Endothelial cell of umbilical vein (primary cell): ENCODE measurements around the gene AFG1L. TPM values are rescaled to one million over a fixed set of nuclear protein-coding genes. Genes with fewer than 3 reads are reported as not detected.
"Not testable (repeated sequence)": the region's sequence is repeated elsewhere in the genome, so short reads cannot be mapped to it uniquely, and the experiment has no call there.

Experiments
- BruUV-seq: library from RNA; stranded (reverse); fragments of 400-500 nt; replicated peaks from 2 replicates; lab custom pipeline; 2021; lab: Mats Ljungman, UMichigan
- CTCF ChIA-PET: fragments of 300-600, 350-600 bp; sonication (Branson Sonifier 250); formaldehyde crosslinking; loops from one replicate; lab custom pipeline; 2021; ENCODE audit warnings: antibody characterized with exemption, inconsistent platforms; lab: Charles Lee
- POLR2A ChIA-PET: fragments of 300-600, 350-600 bp; sonication (Branson Sonifier 250); formaldehyde crosslinking; loops from one replicate; lab custom pipeline; 2021; ENCODE audit warnings: antibody characterized with exemption, inconsistent platforms; lab: Charles Lee
- DNase-seq: peaks from one replicate; pipeline ENCODE4 v3.0.0-alpha.2; 2011; ENCODE audit warnings: low read depth, low spot score
- FAIRE-seq: peaks from 2 replicates; lab custom pipeline; 2011; peaks lifted over from hg19 to GRCh38; lab: Jason Lieb, UNC
- H2AFZ ChIP-seq: 2 replicates; pipeline ENCODE4 v1.6.0; 2012; ENCODE audit warnings: low read depth, low read length, control low read depth, inconsistent platforms
- H3K27ac ChIP-seq: 2 replicates; pipeline ENCODE4 v1.5.1; 2011; ENCODE audit warnings: low read depth, mild to moderate bottlenecking, control low read depth, low read length, moderate library complexity; ENCODE audit not compliant: insufficient read depth
- H3K27me3 ChIP-seq, 2 experiments: 2 replicates each; pipeline versions ENCODE4 v1.6.0 to v1.6.1; 2011; ENCODE audit warnings: low read length in 2 of 2, mixed read lengths in 1 of 2; ENCODE audit not compliant: control insufficient read depth in 2 of 2, insufficient read depth in 2 of 2
- H3K36me3 ChIP-seq, 2 experiments: 2 replicates in 1 of 2; 3 replicates in 1 of 2; pipeline ENCODE4 v1.5.1; 2011; ENCODE audit warnings: low read length in 2 of 2, mild to moderate bottlenecking in 1 of 2, moderate library complexity in 1 of 2; ENCODE audit not compliant: control insufficient read depth in 2 of 2, insufficient read depth in 2 of 2; ENCODE audit errors: extremely low read depth in 1 of 2
- H3K4me1 ChIP-seq: 3 replicates; pipeline ENCODE4 v1.5.1; 2011; ENCODE audit warnings: mild to moderate bottlenecking, low read length; ENCODE audit not compliant: control insufficient read depth, insufficient read depth; ENCODE audit errors: extremely low read depth
- H3K4me2 ChIP-seq: 2 replicates; pipeline ENCODE4 v1.6.1; 2011; ENCODE audit warnings: low read length, control low read depth, mixed read lengths; ENCODE audit not compliant: insufficient read depth
- H3K4me3 ChIP-seq, 3 experiments: fragments of 200-600 bp in 1 of 3; sonication (generic), shearing (Covaris generic) in 1 of 3; replicated peaks in 1 of 3; 2 replicates each; pipeline ENCODE4 v1.5.1; 2011 to 2016; ENCODE audit warnings: control low read depth in 3 of 3, low read length in 3 of 3, mild to moderate bottlenecking in 2 of 3, inconsistent platforms in 1 of 3, low read depth in 1 of 3, moderate library complexity in 1 of 3; ENCODE audit not compliant: insufficient read depth in 1 of 3
- H3K79me2 ChIP-seq: 2 replicates; pipeline ENCODE4 v1.6.0; 2012; ENCODE audit warnings: low read length, inconsistent platforms; ENCODE audit not compliant: control insufficient read depth, insufficient read depth
- H3K9ac ChIP-seq: replicated peaks from 2 replicates; pipeline ENCODE3; 2011; ENCODE audit warnings: low read length, control low read depth; ENCODE audit not compliant: insufficient read depth; ENCODE audit errors: extremely low read depth
- H3K9me1 ChIP-seq: replicated peaks from 3 replicates; pipeline ENCODE4 v1.6.0; 2011; ENCODE audit warnings: mild to moderate bottlenecking, low read length; ENCODE audit not compliant: control insufficient read depth, insufficient read depth; ENCODE audit errors: extremely low read depth
- H3K9me3 ChIP-seq: replicated peaks from 2 replicates; pipeline ENCODE4 v1.5.1; 2012; ENCODE audit warnings: low read length, inconsistent platforms; ENCODE audit not compliant: control insufficient read depth, insufficient read depth
- H4K20me1 ChIP-seq: replicated peaks from 2 replicates; pipeline ENCODE3; 2011; ENCODE audit warnings: mild to moderate bottlenecking, low read length; ENCODE audit not compliant: control insufficient read depth, insufficient read depth; ENCODE audit errors: extremely low read depth
- CTCF ChIP-seq, 2 donors: IDR thresholded peaks; 1 replicate in 1 of 2; 2 replicates in 1 of 2; pipeline ENCODE4 v1.5.1; 2011; ENCODE audit warnings: low read length in 2 of 2, mild to moderate bottlenecking in 2 of 2, moderate library complexity in 2 of 2, control low read depth in 1 of 2, inconsistent platforms in 1 of 2, low read depth in 1 of 2; ENCODE audit not compliant: insufficient read depth in 1 of 2; ENCODE audit errors: extremely low read depth in 1 of 2
- EZH2 ChIP-seq: IDR thresholded peaks from 2 replicates; pipeline ENCODE4 v1.6.1; 2012; ENCODE audit warnings: borderline replicate concordance, low read depth, mild to moderate bottlenecking, moderate library complexity, low read length, inconsistent platforms; ENCODE audit not compliant: severe bottlenecking
- FOS ChIP-seq: IDR thresholded peaks from 2 replicates; pipeline ENCODE4 v1.6.1; 2011; ENCODE audit warnings: mild to moderate bottlenecking, low read length, moderate library complexity, borderline replicate concordance; ENCODE audit not compliant: insufficient read depth
- GATA2 ChIP-seq: IDR thresholded peaks from 2 replicates; pipeline ENCODE4 v1.7.0; 2011; ENCODE audit warnings: low read depth, mild to moderate bottlenecking, moderate library complexity, mixed read lengths, low read length; ENCODE audit not compliant: insufficient read length, insufficient read depth
- JUN ChIP-seq: IDR thresholded peaks from 2 replicates; pipeline ENCODE4 v1.6.1; 2011; ENCODE audit warnings: borderline replicate concordance, low read depth; ENCODE audit not compliant: insufficient read length, insufficient read depth
- MAX ChIP-seq: IDR thresholded peaks from 2 replicates; pipeline ENCODE4 v1.6.1; 2011; ENCODE audit not compliant: insufficient read depth, insufficient read length
- MYC ChIP-seq: IDR thresholded peaks from one replicate; pipeline ENCODE4 v1.6.1; 2011; ENCODE audit warnings: mild to moderate bottlenecking, low read depth, low read length
- POLR2A ChIP-seq: IDR thresholded peaks from 2 replicates; pipeline ENCODE4 v1.6.1; 2012; ENCODE audit warnings: low read depth, mild to moderate bottlenecking, control low read depth, low read length
- POLR2AphosphoS5 ChIP-seq: IDR thresholded peaks from 2 replicates; pipeline ENCODE4 v1.6.1; 2012; ENCODE audit warnings: low read depth, mild to moderate bottlenecking, control low read depth, low read length, moderate library complexity; ENCODE audit not compliant: insufficient read depth
- dilution Hi-C: fragments of 300-500 bp; cut with MboI; formaldehyde crosslinking; loops from one replicate; pipeline ENCODE4 v1.15.0; 2019; ENCODE audit warnings: low sequenced_read_pairs; ENCODE audit not compliant: extremely low pct_ligation_motif_present
- intact Hi-C: fragments of 100-400 bp; cut with micrococcal nuclease; formaldehyde crosslinking; loops from one replicate; pipeline ENCODE4 v1.10.0; 2022
- polyA plus RNA-seq, 4 experiments: library from polyadenylated mRNA; depleted of rRNA in 3 of 4; stranded (reverse) in 3 of 4; unstranded in 1 of 4; fragments of >200 nt; gene quantifications; 2 replicates each; pipeline versions ENCODE4 v1.2.1 to v1.2.3, GENCODE V29; 2011 to 2012; ENCODE audit warnings: missing spikeins in 1 of 4
- total RNA-seq: library from RNA; stranded (reverse); gene quantifications from 2 replicates; pipeline ENCODE4 v1.2.3, GENCODE V29; 2021

Gene AFG1L
- total and polyA plus RNA-seq, 2 donors (not counting 3 experiments of a cell fraction or from before 2014, with no cell fraction given) = 1.0 to 6.2 TPM

GRCh38 chr6:108323710-108324466 is 29.0 kb downstream of the AFG1L start:
- H3K79me2 ChIP-seq = no peaks in the 10 kb centered on the region
- H3K27ac ChIP-seq = no peak overlapping the region
- no peaks in the 10 kb centered on the region for H3K4me1 ChIP-seq
- ChIA-PET CTCF (interaction anchor here (0.7 to 1.8 kb wide), 2 partner anchors 12 to 168 kb away, joined by 3 to 8 read pairs; no protein-coding TSS in a partner anchor), POLR2A (no interaction called here)
- TF ChIP-seq POLR2AphosphoS5 = no peak
- TF ChIP-seq EZH2 = no peak
- TF ChIP-seq GATA2 = no peak
- no peak for TF ChIP-seq POLR2A
- no peak for TF ChIP-seq MAX
- TF ChIP-seq CTCF (IDR thresholded peaks at IDR 0.05; ENCODE audit: extremely low read depth in 1 of 2, insufficient read depth in 1 of 2, low read depth in 1 of 2, low read length in 2 of 2) = no peak
- no peak for TF ChIP-seq JUN
- TF ChIP-seq FOS = no peak
- no peak for TF ChIP-seq MYC
- no peaks in the 10 kb centered on the region for H3K27me3 ChIP-seq
- no peak overlapping the region for H2AFZ ChIP-seq
- intact Hi-C loops = no loop called here
- FAIRE-seq (no peak), DNase-seq (no peak)
- H3K9me1 ChIP-seq = no peaks in the 10 kb centered on the region
- H3K4me3 ChIP-seq = no peak overlapping the region
- no peaks in the 10 kb centered on the region for H4K20me1 ChIP-seq
- H3K36me3 ChIP-seq = no peaks in the 10 kb centered on the region
- dilution Hi-C loops = no loop called here
- H3K4me2 ChIP-seq = no peak overlapping the region
- H3K9me3 ChIP-seq = no peaks in the 10 kb centered on the region
- no peak overlapping the region for H3K9ac ChIP-seq
- no TSS peak for BruUV-seq

- H3K4me2 ChIP-seq, H3K4me1 ChIP-seq, H3K9me1 ChIP-seq, H3K9ac ChIP-seq, H3K4me3 ChIP-seq, H3K27me3 ChIP-seq, H3K79me2 ChIP-seq, DNase-seq, H3K27ac ChIP-seq, intact Hi-C loops, H4K20me1 ChIP-seq, POLR2A ChIA-PET, H3K9me3 ChIP-seq, H3K36me3 ChIP-seq, H2AFZ ChIP-seq, dilution Hi-C loops, FAIRE-seq, BruUV-seq: not testable (repeated sequence)
- CTCF ChIA-PET = interaction anchor here (0.6 to 0.8 kb wide), 2 partner anchors 167 to 175 kb away, joined by 3 read pairs; no protein-coding TSS in a partner anchor
Measured at GRCh38 chr6:108330221-108330785, 35.4 kb downstream of the AFG1L start.
